HG02763 (cell line): ENCODE results near the gene WDFY2.
A peak's percentile ranks its signal among the peaks of the same experiment; 100 is the strongest.

Experiments used
- ATAC-seq: cut with Tn5 transposase; IDR thresholded peaks from one replicate; pipeline ENCODE4 v1.9.1; 2021; ENCODE audit warnings: mild to moderate bottlenecking, moderate library complexity; ENCODE audit not compliant: unreplicated experiment

The WDFY2 gene

DNA sequence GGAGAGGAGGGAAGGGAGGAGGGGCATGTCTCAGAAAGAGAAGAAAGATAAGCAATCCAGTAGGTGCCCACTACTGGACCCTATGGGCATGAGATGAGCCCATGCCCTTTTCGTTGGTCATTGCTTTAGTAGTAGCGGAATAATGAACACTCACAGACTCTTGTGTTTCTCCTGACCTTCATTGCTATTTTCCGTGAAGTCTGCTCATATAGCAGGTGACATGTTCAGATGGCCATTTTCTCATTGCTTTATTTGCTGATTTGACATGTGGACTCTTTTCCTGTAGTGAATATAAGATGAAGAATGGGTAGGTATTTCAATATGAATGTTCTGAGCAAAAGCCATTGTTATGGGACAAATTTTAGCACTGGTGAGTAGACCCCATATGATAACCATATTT is 16.4 kb downstream of the WDFY2 start:
- ATAC-seq: no peak

GRCh38 chr13:51601601-51602565 is 17.6 kb downstream of the WDFY2 start:
- no peak for ATAC-seq

GRCh38 chr13:51603716-51604115 is 19.5 kb downstream of the WDFY2 start:
- no peak for ATAC-seq

DNA sequence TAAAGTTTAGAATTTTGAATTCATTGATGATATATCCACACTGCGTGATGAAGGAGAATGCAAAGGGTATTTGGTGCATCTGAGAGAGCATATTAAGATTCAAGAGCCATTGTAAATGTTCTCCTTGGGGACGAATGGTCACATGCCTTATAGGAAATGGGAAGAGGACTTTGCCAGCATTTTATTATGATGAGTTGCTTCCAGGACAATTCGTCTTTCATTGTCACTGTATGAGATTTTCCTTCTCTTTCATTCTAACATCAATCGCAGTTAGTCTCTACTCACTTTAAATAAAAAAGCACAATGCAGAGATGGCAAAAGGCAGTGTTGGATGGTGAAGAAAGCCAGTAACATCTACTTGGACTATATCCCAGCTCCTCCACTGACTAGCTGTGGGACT is 21.4 kb downstream of the WDFY2 start:
- ATAC-seq: no peak

DNA sequence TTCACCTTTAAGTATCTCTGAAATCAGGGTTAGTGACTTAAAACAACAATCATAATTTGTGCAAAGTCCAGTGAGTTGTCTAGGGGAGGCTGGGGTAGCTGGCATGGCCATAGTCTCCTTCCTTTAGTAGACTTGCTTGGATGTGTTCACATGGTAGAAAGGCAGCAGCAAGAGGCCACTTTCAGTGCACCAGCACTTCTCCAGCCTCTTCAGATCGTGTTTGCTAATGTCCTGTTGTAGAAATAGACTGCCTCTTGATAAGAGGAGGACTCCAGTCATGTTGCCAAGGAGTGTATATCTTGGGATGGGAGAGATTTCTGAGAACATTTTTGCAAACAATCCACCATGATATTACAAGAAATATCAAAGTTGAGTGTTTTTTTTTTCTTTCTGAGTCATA is 22.9 kb downstream of the WDFY2 start:
- ATAC-seq: no peak

DNA sequence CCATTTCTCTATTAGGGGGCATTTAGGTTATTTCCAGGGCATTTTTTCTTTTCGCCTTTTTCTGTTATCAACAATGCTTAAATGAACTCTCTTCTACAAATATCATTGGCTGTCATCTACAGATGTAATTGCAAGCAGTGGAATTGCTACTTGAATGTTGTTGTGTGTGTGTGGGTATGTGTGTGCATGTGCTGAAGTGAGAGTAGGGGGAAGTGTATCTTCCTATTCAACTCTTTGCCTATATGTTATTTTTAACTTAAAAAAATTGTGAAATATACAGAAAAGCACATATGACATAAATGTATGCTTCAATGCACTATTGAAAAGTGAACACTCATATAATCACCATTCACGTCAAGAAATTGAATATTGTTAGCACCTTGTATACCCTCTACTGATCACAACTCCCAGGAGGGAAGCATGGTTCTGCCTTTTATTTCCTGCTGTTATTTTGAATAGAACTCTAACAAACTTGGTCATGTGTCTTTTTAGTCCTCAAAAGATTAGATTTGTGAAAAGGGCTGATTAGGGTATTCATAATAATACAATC is 24.7 kb downstream of the WDFY2 start:
- no peak for ATAC-seq

GRCh38 chr13:51612867-51613266 is 28.6 kb downstream of the WDFY2 start:
- ATAC-seq: no peak

DNA sequence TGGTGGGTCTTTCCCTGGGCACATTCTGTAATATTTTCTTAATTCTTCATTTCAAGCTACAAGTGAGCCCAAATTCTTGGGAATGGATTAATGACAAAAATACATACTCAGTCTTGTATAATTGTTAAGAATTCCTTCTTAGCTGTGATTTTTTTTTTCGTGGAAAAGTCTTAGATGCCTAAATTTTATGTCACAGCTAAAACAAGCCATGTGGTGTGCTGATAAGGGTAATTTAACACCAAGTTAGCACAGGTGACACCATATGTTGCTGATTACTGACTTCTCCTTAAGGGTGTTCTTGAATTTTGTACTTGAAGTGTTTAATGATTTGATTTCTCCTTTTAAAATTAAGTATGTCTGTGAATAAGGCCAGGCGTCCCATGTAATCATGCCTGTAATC is 29.3 kb downstream of the WDFY2 start:
- no peak for ATAC-seq

DNA sequence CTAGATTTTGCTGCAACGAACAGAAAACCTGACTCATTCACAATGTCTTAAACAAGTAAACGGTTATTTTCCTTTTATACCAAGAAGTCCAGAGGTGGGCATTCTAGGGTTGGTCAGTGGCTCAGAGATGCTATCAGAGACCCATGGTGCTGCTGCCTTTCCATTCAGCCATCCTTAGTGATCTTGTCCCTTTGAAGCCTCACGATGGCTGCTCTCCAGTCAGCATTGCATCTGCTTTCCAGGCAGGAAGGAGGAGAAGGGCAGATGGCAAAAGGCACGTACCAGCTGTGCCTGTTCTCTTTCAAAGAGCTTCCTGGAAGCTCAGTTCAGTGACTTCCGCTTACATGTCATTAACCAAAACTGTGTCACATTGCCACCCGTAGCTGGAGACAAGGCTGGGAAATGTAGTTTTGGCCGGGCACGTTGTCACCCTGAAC is 30.1 kb downstream of the WDFY2 start:
- peak; percentile 84 for ATAC-seq

- no peak for ATAC-seq
Measured at GRCh38 chr13:51618626-51619025, 34.4 kb downstream of the WDFY2 start.

- ATAC-seq: no peak
Measured at GRCh38 chr13:51619614-51620013, 35.4 kb downstream of the WDFY2 start.

DNA sequence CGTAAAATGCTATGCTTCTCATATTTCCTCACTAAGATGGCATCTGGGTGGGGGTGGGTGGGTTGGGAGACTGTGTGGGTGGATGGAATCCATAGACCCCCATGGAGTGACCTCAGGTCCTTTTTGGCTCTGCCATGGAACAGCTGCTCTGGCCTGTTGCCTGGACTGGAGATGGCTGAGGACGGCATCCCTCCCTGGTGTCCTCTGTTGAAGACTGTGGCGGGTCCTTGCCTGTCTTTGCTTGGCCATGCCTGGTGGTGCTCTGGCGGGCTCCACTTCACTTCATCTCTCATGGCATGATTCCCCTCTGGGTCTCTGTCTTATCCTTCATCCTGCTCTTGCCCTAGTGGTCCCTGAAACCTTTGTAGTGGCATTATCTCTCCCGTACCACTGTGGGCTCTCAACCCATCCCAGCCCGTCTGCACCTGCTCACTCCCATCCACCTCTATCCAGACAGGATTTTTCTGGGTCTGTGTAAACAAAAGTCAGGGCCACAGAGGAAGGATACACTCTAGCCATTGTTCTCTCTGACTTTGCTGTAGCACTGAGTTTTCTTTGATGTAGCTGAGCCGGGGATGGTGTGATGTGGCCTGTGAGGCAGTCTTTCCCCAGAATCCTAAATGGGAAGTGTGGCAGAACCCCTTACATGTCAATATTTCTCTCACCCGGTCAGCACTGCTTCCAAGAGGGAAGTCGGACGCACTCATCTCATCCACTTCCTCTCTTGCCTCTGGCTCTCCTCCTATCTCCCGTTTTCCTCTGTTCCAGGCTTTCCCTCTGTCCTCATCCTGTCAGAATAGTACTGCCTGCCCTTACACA is 36.1 kb downstream of the WDFY2 start:
- no peak for ATAC-seq

DNA sequence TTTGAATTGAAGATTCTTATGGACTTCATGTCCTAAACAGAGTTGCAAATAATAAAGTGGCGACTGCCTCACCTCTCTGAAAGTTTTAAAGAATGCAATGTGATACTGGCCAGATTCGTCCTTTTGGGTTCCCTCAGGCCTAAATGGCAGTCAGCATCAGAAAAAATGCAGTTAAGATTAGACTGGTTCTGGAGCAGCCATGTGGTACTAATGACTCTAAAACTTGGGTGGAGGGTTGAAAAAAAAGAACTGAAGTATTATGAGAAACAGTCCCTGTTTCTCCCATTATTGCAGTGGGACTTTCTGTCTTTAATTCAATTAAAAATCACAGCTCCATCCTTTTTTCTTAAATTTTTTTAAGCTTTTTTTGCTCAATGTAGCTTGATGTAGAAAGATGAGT is 37.3 kb downstream of the WDFY2 start:
- ATAC-seq: no peak

GRCh38 chr13:51623473-51623872 is 39.2 kb downstream of the WDFY2 start:
- ATAC-seq: no peak

DNA sequence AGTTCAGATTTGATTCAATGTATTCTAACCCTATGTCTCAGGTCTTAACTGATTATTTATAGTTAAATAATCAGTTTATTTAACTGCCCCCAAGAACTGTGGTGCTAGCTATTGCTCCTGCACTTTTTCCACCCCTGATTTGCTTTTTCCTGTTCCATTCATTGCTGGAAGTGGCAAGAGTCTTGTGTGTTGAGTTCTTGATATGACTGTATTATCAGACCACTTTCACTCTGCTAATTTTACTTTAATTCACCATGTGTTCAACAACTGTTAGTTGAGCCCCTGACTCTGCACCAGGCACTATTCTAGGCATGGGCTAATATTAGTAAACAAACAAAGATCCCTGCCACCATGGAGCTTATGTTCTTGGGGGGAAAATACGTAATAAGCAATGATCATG is 39.9 kb downstream of the WDFY2 start:
- ATAC-seq: no peak

DNA sequence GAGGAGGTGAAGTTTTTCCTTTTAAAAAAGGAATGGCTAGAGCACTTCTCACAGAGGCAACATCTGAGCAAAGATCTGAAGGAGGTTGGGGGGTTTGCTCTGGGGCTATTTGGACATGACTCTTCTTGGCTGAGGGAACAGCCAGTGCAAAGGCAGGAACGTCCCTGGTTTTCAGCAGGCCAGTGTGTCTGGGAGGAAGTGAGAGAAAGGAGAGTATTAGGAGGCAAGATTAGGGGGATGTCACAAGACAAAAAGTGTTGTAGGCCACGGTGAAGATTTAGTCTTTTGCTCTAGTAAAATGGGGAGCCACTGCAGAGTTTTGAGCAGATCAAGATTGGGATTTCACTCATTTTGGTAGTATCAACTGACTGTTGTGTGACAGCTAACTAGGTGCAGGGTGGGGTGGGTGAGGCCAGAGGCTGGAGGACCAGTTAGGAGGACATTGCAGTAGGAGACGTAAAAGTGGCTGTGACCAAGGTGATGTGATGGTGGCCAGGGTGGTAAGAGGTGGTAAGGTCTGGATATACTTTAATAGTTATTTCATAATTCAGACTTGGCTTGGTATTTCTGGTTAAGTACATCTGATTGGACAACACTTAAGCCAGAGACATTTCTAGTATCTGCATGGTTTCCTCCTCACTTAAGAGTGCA is 40.6 kb downstream of the WDFY2 start:
- ATAC-seq: no peak

GRCh38 chr13:51625555-51626345 is 41.5 kb downstream of the WDFY2 start:
- ATAC-seq: no peak

GRCh38 chr13:51626749-51627148 is 42.5 kb downstream of the WDFY2 start:
- no peak for ATAC-seq

- no peak for ATAC-seq
Measured at GRCh38 chr13:51628059-51628852, 44.0 kb downstream of the WDFY2 start.
